ENCODE measurements around the gene VIPR1.

DNA sequence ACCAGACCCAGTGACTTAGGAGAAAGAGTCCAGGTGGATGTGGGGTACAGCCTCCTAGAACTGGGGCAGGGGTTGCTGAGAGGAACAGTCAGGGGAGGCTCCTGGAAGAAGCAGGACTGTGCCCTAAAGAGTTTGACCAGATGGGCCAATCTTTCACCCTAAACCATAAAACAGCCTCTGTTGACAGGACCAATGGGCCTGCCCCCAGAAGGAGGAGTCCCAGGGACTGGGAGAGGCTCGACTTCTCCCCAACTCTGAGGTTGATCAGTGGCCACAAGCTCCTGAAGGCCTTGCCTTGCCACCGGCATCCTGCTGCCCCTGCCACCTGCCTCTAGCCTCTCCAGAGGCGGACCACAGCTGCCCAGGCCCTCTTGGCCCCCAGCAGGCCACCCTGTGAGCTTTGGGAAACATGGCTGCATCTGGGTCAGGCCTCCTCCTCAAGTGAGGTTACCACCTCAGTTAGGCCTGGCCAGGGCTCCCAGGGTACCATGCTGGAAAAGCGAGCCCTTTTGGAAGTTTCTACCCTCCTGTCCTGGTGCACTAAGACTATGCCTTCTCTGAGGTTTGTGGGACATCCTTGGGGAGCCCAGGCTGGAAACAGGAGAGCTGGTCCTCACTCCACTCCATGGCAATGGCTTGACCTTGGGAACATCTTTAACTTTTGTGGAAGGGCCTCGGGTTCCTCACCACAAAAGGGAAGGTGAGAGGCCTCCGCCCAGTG lies 2.8 kb downstream of the VIPR1 start:
- TF ChIP-seq, protein P1, sequence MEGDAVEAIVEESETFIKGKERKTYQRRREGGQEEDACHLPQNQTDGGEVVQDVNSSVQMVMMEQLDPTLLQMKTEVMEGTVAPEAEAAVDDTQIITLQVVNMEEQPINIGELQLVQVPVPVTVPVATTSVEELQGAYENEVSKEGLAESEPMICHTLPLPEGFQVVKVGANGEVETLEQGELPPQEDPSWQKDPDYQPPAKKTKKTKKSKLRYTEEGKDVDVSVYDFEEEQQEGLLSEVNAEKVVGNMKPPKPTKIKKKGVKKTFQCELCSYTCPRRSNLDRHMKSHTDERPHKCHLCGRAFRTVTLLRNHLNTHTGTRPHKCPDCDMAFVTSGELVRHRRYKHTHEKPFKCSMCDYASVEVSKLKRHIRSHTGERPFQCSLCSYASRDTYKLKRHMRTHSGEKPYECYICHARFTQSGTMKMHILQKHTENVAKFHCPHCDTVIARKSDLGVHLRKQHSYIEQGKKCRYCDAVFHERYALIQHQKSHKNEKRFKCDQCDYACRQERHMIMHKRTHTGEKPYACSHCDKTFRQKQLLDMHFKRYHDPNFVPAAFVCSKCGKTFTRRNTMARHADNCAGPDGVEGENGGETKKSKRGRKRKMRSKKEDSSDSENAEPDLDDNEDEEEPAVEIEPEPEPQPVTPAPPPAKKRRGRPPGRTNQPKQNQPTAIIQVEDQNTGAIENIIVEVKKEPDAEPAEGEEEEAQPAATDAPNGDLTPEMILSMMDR (IDR thresholded peaks at IDR 0.05), result no peak
- no peak for TF ChIP-seq POLR2A (IDR thresholded peaks at IDR 0.05)
